Activated CD8-positive, alpha-beta memory T cell treated with anti-CD3 and anti-CD28 coated beads, Interleukin-2, amount 10 ng/mL, durations not matched to agents 7 days and 5 days (primary cell): ENCODE data around the gene RBM19. TPM values are rescaled to one million over a fixed set of nuclear protein-coding genes. Genes with fewer than 3 reads are reported as not detected.

Experiments used
- ATAC-seq: fragments of 150-1000 bp; cut with Tn5 transposase; one replicate; pipeline ENCODE4 v1.10.0; 2021; ENCODE audit warnings: moderate library complexity
- CTCF ChIA-PET: fragments of 350-600 bp; sonication (Branson Sonifier 250); formaldehyde crosslinking; loops from one replicate; lab custom pipeline; 2021; ENCODE audit warnings: antibody characterized with exemption; lab: Charles Lee
- DNase-seq: peaks from one replicate; pipeline ENCODE4 v3.0.0-alpha.2; 2020
- H3K27ac Mint-ChIP-seq: one replicate; pipeline ENCODE4 v1.8.0; 2021; ENCODE audit warnings: mild to moderate bottlenecking, mixed read lengths
- H3K27me3 Mint-ChIP-seq: one replicate; pipeline ENCODE4 v1.8.0; 2021; ENCODE audit warnings: mixed read lengths
- H3K36me3 Mint-ChIP-seq: one replicate; pipeline ENCODE4 v1.8.0; 2021; ENCODE audit warnings: mild to moderate bottlenecking, mixed read lengths
- H3K4me1 Mint-ChIP-seq: one replicate; pipeline ENCODE4 v1.8.0; 2021; ENCODE audit warnings: mixed read lengths
- H3K4me3 Mint-ChIP-seq: one replicate; pipeline ENCODE4 v1.8.0; 2021; ENCODE audit warnings: mild to moderate bottlenecking, moderate library complexity, mixed read lengths
- H3K9me3 Mint-ChIP-seq: one replicate; pipeline ENCODE4 v1.8.0; 2022; ENCODE audit warnings: low read depth, mixed read lengths
- total RNA-seq, 2 experiments: library from RNA; stranded (reverse); gene quantifications; one replicate each; pipeline ENCODE4 v1.2.3, GENCODE V29; 2021

Gene RBM19
- total RNA-seq, 2 experiments from 2014 or later: 39.8 to 55.7 TPM

GRCh38 chr12:113781415-113782198 is 184.5 kb downstream of the RBM19 start:
- ATAC-seq: no peak

GRCh38 chr12:113779774-113780173 is 186.4 kb downstream of the RBM19 start:
- DNase-seq (no peak), ATAC-seq (no peak)
- Mint-ChIP-seq H3K27me3 (peaks cover 2% of the 10 kb centered on the region), H3K4me3 (no peak overlapping the region), H3K9me3 (no peaks in the 10 kb centered on the region), H3K36me3 (no peaks in the 10 kb centered on the region), H3K27ac (no peak overlapping the region), H3K4me1 (no peaks in the 10 kb centered on the region)
- CTCF ChIA-PET: no interaction called here

More at GRCh38 chr12:113781415-113782198, 184.5 kb downstream of the RBM19 start:
- DNase-seq: no peak
- CTCF ChIA-PET: no interaction called here
- H3K4me1 Mint-ChIP-seq: no peaks in the 10 kb centered on the region
- no peak overlapping the region for H3K27ac Mint-ChIP-seq
- H3K27me3 Mint-ChIP-seq: peaks cover 2% of the 10 kb centered on the region
- no peaks in the 10 kb centered on the region for H3K9me3 Mint-ChIP-seq
- H3K36me3 Mint-ChIP-seq: no peaks in the 10 kb centered on the region
- H3K4me3 Mint-ChIP-seq: no peak overlapping the region

- CTCF ChIA-PET: no interaction called here
- no peaks in the 10 kb centered on the region for H3K36me3 Mint-ChIP-seq
- no peak for ATAC-seq
- H3K9me3 Mint-ChIP-seq: no peaks in the 10 kb centered on the region
- no peaks in the 10 kb centered on the region for H3K4me1 Mint-ChIP-seq
- DNase-seq: no peak
- H3K4me3 Mint-ChIP-seq: no peak overlapping the region
- no peak overlapping the region for H3K27ac Mint-ChIP-seq
- H3K27me3 Mint-ChIP-seq: peaks cover 2% of the 10 kb centered on the region
Measured at GRCh38 chr12:113778432-113779132, 187.5 kb downstream of the RBM19 start.

DNA sequence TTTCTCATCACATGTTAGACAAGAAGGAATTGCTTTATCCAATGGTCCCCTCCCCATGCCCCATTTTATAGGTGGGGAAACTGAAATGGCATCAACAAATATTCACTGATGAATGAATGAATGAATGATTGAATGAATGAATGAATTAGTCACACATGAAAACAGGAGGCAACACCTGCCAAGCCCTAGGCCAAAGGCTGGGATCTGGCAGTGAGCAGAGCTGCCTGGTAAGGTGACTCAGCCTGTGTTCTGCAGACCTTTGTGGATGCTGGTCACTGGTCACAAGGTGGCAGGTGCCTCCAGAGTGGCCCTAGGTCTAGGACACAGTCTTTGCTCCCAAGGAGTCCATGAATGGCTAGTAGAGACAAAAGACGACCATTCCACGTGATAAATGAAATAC is 188.4 kb downstream of the RBM19 start:
- Mint-ChIP-seq H3K9me3 (no peaks in the 10 kb centered on the region), H3K36me3 (no peaks in the 10 kb centered on the region), H3K27ac (no peak overlapping the region), H3K27me3 (peaks cover 2% of the 10 kb centered on the region), H3K4me1 (no peaks in the 10 kb centered on the region), H3K4me3 (no peak overlapping the region)
- ATAC-seq (no peak), DNase-seq (no peak)
- CTCF ChIA-PET: no interaction called here

- Mint-ChIP-seq H3K4me3 (no peak overlapping the region), H3K36me3 (no peaks in the 10 kb centered on the region), H3K27ac (no peak overlapping the region), H3K9me3 (no peaks in the 10 kb centered on the region), H3K27me3 (peaks cover 2% of the 10 kb centered on the region), H3K4me1 (no peaks in the 10 kb centered on the region)
- DNase-seq (no peak), ATAC-seq (no peak)
- CTCF ChIA-PET: interaction anchor here (1.4 kb wide), 1 partner anchor 351 kb away, joined by 3 read pairs; no protein-coding TSS in a partner anchor
Measured at GRCh38 chr12:113776536-113776935, 189.6 kb downstream of the RBM19 start.

- H3K9me3 Mint-ChIP-seq: no peaks in the 10 kb centered on the region
- no peak overlapping the region for H3K4me3 Mint-ChIP-seq
- H3K27ac Mint-ChIP-seq: no peak overlapping the region
- H3K27me3 Mint-ChIP-seq: peaks cover 2% of the 10 kb centered on the region
- no peaks in the 10 kb centered on the region for H3K4me1 Mint-ChIP-seq
- no peaks in the 10 kb centered on the region for H3K36me3 Mint-ChIP-seq
- ATAC-seq (no peak), DNase-seq (no peak)
- CTCF ChIA-PET: no interaction called here
Measured at GRCh38 chr12:113774526-113774925, 191.6 kb downstream of the RBM19 start.

GRCh38 chr12:113772505-113773030 is 193.6 kb downstream of the RBM19 start:
- ATAC-seq (no peak), DNase-seq (no peak)
- no peak overlapping the region for H3K4me3 Mint-ChIP-seq
- no peaks in the 10 kb centered on the region for H3K36me3 Mint-ChIP-seq
- no peaks in the 10 kb centered on the region for H3K4me1 Mint-ChIP-seq
- H3K9me3 Mint-ChIP-seq: no peaks in the 10 kb centered on the region
- CTCF ChIA-PET: no interaction called here
- no peaks in the 10 kb centered on the region for H3K27me3 Mint-ChIP-seq
- H3K27ac Mint-ChIP-seq: no peak overlapping the region

GRCh38 chr12:113770389-113770865 is 195.7 kb downstream of the RBM19 start:
- no peaks in the 10 kb centered on the region for H3K9me3 Mint-ChIP-seq
- H3K27ac Mint-ChIP-seq: no peak overlapping the region

GRCh38 chr12:113769305-113769704 is 196.8 kb downstream of the RBM19 start:
- no peak for DNase-seq
- Mint-ChIP-seq H3K27ac (no peak overlapping the region), H3K36me3 (no peaks in the 10 kb centered on the region), H3K4me1 (no peaks in the 10 kb centered on the region), H3K9me3 (no peaks in the 10 kb centered on the region), H3K27me3 (no peaks in the 10 kb centered on the region), H3K4me3 (no peak overlapping the region)
- CTCF ChIA-PET: no interaction called here
- no peak for ATAC-seq

More at GRCh38 chr12:113770389-113770865, 195.7 kb downstream of the RBM19 start:
- no peaks in the 10 kb centered on the region for H3K4me1 Mint-ChIP-seq
- DNase-seq (no peak), ATAC-seq (no peak)
- no peaks in the 10 kb centered on the region for H3K36me3 Mint-ChIP-seq
- no peaks in the 10 kb centered on the region for H3K27me3 Mint-ChIP-seq
- CTCF ChIA-PET: no interaction called here
- no peak overlapping the region for H3K4me3 Mint-ChIP-seq

DNA sequence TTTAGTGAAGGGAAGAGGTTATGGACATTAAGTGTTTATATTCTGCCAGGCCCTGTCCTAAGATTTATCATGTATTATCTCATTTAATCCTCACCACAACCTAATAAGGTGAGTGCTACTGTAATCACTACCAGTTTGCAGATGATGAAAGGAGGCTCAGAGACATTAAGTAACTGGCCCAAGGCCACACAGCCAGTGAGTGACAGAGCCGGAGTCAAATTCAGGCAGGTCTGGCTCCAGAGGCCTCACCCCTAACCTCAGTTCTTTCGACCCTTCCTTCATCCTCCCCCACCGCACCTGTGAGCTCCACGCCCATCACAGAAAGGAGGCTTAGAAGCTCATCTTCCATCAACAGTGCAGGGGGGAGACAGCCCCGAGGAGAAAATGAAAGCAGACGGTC is 197.3 kb downstream of the RBM19 start:
- ATAC-seq (no peak), DNase-seq (no peak)
- Mint-ChIP-seq H3K4me1 (no peaks in the 10 kb centered on the region), H3K36me3 (no peaks in the 10 kb centered on the region), H3K9me3 (no peaks in the 10 kb centered on the region), H3K27me3 (no peaks in the 10 kb centered on the region), H3K27ac (no peak overlapping the region), H3K4me3 (no peak overlapping the region)
- CTCF ChIA-PET: no interaction called here

GRCh38 chr12:113766879-113767878 is 198.9 kb downstream of the RBM19 start:
- no peaks in the 10 kb centered on the region for H3K9me3 Mint-ChIP-seq
- ATAC-seq (no peak), DNase-seq (no peak)
- H3K27me3 Mint-ChIP-seq: no peaks in the 10 kb centered on the region
- H3K4me3 Mint-ChIP-seq: no peak overlapping the region
- no peaks in the 10 kb centered on the region for H3K4me1 Mint-ChIP-seq
- H3K27ac Mint-ChIP-seq: no peak overlapping the region
- H3K36me3 Mint-ChIP-seq: no peaks in the 10 kb centered on the region
- CTCF ChIA-PET: no interaction called here
